Gastrocnemius medialis (tissue), 4 donors: ENCODE results near the gene CADM2.

Experiments used
- CTCF ChIP-seq, 5 experiments: fragments of 450-650 bp in 3 of 5; fragments of 200-600 bp in 2 of 5; sonication (generic) in 2 of 5; IDR thresholded peaks in 4 of 5; conservative IDR thresholded peaks in 1 of 5; 1 replicate in 4 of 5; 2 replicates in 1 of 5; pipeline ENCODE4 v1.5.1; 2016 to 2019; ENCODE audit warnings: antibody characterized with exemption in 5 of 5, mild to moderate bottlenecking in 3 of 5, moderate library complexity in 3 of 5
- POLR2A ChIP-seq, 2 donors: fragments of 450-650 bp; IDR thresholded peaks; one replicate each; pipeline ENCODE4 v1.6.1; 2017; ENCODE audit warnings: antibody characterized with exemption in 2 of 2, mild to moderate bottlenecking in 2 of 2, moderate library complexity in 2 of 2

- TF ChIP-seq CTCF (IDR thresholded peaks at IDR 0.05 in 4 of 5, conservative IDR thresholded peaks at IDR 0.05 in 1 of 5) (no peak), POLR2A (IDR thresholded peaks at IDR 0.05) (no peak)
Measured at GRCh38 chr3:85482213-85482490, 523.4 kb downstream of the CADM2 start.
